Measurements from ENCODE around the gene XAGE2.

XAGE2 gene

DNA sequence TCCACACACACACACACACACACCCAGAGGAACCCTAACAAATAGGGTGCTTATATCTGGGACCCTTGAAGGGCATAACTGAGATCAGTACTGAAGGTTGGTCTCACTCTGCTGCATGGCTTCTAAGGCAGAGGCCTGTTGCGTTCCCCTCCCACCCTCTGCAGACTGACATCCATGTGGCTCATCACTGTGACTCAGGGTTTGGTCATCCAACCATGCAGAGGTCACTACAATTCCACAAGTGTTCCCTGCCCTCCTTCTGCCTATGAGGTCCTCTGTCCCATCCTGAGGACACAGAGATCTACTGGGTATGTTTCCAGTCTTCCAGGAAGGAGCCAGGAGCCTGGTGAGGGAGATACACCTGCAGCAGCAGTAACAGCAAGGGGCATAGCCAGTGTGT is 55.8 kb downstream of the XAGE2 start:
- no peak for DNase-seq (ENCODE audit: low read depth in 3 of 3)

All from stimulated activated CD4-positive, alpha-beta T cell treated with anti-CD3 and anti-CD28 coated beads, TNF-alpha, amount 100 ng/mL, for 48 hours (primary cell).